ENCODE data around the gene RGPD4.

DNA sequence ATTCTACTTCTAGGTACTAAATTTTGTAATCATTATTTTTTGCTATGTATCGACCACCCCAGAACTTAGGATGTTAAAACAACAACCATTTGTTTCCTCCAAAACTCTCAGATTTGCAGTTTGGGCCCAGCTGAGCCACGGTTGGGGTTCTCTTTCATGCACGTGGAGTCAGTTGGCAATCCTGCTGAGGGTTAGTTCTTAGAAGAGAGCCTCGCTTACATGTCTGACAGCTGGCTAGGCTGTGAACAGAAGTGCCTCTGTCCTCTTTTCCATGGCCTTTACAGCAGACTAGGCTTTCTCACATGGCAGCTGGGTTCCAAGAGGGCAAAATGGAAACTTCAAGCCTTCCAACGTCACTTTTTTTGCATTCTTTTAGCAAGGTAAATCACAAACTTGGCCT, 9.3 kb upstream of the RGPD4 start:
- TF ChIP-seq, protein P1, sequence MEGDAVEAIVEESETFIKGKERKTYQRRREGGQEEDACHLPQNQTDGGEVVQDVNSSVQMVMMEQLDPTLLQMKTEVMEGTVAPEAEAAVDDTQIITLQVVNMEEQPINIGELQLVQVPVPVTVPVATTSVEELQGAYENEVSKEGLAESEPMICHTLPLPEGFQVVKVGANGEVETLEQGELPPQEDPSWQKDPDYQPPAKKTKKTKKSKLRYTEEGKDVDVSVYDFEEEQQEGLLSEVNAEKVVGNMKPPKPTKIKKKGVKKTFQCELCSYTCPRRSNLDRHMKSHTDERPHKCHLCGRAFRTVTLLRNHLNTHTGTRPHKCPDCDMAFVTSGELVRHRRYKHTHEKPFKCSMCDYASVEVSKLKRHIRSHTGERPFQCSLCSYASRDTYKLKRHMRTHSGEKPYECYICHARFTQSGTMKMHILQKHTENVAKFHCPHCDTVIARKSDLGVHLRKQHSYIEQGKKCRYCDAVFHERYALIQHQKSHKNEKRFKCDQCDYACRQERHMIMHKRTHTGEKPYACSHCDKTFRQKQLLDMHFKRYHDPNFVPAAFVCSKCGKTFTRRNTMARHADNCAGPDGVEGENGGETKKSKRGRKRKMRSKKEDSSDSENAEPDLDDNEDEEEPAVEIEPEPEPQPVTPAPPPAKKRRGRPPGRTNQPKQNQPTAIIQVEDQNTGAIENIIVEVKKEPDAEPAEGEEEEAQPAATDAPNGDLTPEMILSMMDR (IDR thresholded peaks at IDR 0.05) = no peak
- TF ChIP-seq POLR2A (IDR thresholded peaks at IDR 0.05) = no peak
